ENCODE data around the gene BTF3L4. TPM values are rescaled to one million over a fixed set of nuclear protein-coding genes. Genes with fewer than 3 reads are reported as not detected.

BTF3L4 gene
- total RNA-seq, 2 experiments from 2014 or later = 29.4 to 34.1 TPM

GRCh38 chr1:52034050-52034384 is 22.1 kb upstream of the BTF3L4 start:
- H3K27ac Mint-ChIP-seq = peak overlapping the region; percentile 97
- H3K9me3 Mint-ChIP-seq = no peaks in the 10 kb centered on the region
- Histone ChIP-seq H3K36me3 (ENCODE audit: insufficient read depth, low read length) (peaks cover 18% of the 10 kb centered on the region), H3K27ac (ENCODE audit: low read depth in 1 of 2, low read length in 2 of 2) (peak overlapping the region; percentile 81 to 91), H3K27me3 (ENCODE audit: control insufficient read depth in 1 of 2, insufficient read depth in 2 of 2, low read length in 2 of 2) (no peaks in the 10 kb centered on the region), H3K9me3 (ENCODE audit: control insufficient read depth in 1 of 2, insufficient read depth in 1 of 2, low read length in 2 of 2) (no peaks in the 10 kb centered on the region), H3K4me3 (ENCODE audit: low read length) (peak overlapping the region; percentile 85), H3K4me1 (ENCODE audit: insufficient read depth, low read length) (peaks cover 23% of the 10 kb centered on the region)
- DNase-seq = no peak
- POLR2A ChIA-PET = interaction anchor here (0.7 to 3.3 kb wide), 11 partner anchors 8 to 692 kb away, joined by 3 to 63 read pairs (median 5); partner anchors contain the start of genes BTF3L4, CC2D1B, EPS15 and TXNDC12
- H3K36me3 Mint-ChIP-seq (ENCODE audit: low read depth) = peaks cover 49% of the 10 kb centered on the region
- CTCF ChIA-PET = interaction anchor here (0.8 to 1.1 kb wide), 3 partner anchors 9 to 370 kb away, joined by 3 to 5 read pairs (median 3); partner anchors contain the start of genes BTF3L4, ORC1, PRPF38A and TXNDC12
- H3K27me3 Mint-ChIP-seq = no peaks in the 10 kb centered on the region
- intact Hi-C loops (cut with DNase I, micrococcal nuclease) = loop anchor here in 1 of 2 experiments (10.0 kb wide), 1 partner anchor 1069 kb away; the partner anchor contains the start of gene FAF1
- TF ChIP-seq, protein P1, sequence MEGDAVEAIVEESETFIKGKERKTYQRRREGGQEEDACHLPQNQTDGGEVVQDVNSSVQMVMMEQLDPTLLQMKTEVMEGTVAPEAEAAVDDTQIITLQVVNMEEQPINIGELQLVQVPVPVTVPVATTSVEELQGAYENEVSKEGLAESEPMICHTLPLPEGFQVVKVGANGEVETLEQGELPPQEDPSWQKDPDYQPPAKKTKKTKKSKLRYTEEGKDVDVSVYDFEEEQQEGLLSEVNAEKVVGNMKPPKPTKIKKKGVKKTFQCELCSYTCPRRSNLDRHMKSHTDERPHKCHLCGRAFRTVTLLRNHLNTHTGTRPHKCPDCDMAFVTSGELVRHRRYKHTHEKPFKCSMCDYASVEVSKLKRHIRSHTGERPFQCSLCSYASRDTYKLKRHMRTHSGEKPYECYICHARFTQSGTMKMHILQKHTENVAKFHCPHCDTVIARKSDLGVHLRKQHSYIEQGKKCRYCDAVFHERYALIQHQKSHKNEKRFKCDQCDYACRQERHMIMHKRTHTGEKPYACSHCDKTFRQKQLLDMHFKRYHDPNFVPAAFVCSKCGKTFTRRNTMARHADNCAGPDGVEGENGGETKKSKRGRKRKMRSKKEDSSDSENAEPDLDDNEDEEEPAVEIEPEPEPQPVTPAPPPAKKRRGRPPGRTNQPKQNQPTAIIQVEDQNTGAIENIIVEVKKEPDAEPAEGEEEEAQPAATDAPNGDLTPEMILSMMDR (IDR thresholded peaks at IDR 0.05) = no peak
- ATAC-seq (ENCODE audit: poor library complexity) = no peak
- peak overlapping the region; percentile 91 for H3K4me3 Mint-ChIP-seq
- peaks cover 40% of the 10 kb centered on the region for H3K4me1 Mint-ChIP-seq (ENCODE audit: low read depth)

- ChIA-PET POLR2A (interaction anchor here (0.6 kb wide), 1 partner anchor 18 kb away, joined by 3 read pairs; no protein-coding TSS in a partner anchor), CTCF (no interaction called here)
- Histone ChIP-seq H3K36me3 (ENCODE audit: insufficient read depth, low read length) (peaks cover 30% of the 10 kb centered on the region), H3K9me3 (ENCODE audit: control insufficient read depth in 1 of 2, insufficient read depth in 1 of 2, low read length in 2 of 2) (no peaks in the 10 kb centered on the region), H3K4me3 (ENCODE audit: low read length) (no peak overlapping the region), H3K27ac (ENCODE audit: low read depth in 1 of 2, low read length in 2 of 2) (no peak overlapping the region), H3K4me1 (ENCODE audit: insufficient read depth, low read length) (peaks cover 12% of the 10 kb centered on the region), H3K27me3 (ENCODE audit: control insufficient read depth in 1 of 2, insufficient read depth in 2 of 2, low read length in 2 of 2) (no peaks in the 10 kb centered on the region)
- Mint-ChIP-seq H3K4me3 (no peak overlapping the region), H3K27ac (no peak overlapping the region), H3K9me3 (no peaks in the 10 kb centered on the region), H3K36me3 (ENCODE audit: low read depth) (peaks cover 57% of the 10 kb centered on the region), H3K27me3 (no peaks in the 10 kb centered on the region), H3K4me1 (ENCODE audit: low read depth) (peaks cover 17% of the 10 kb centered on the region)
- DNase-seq = no peak
- TF ChIP-seq, protein P1 (IDR thresholded peaks at IDR 0.05) = no peak
- intact Hi-C loops (cut with DNase I, micrococcal nuclease) = loop anchor here in 1 of 2 experiments (10.0 kb wide), 1 partner anchor 1073 kb away; the partner anchor contains the start of gene FAF1
- no peak for ATAC-seq (ENCODE audit: poor library complexity)
Measured at GRCh38 chr1:52037402-52037814, 18.7 kb upstream of the BTF3L4 start.

DNA sequence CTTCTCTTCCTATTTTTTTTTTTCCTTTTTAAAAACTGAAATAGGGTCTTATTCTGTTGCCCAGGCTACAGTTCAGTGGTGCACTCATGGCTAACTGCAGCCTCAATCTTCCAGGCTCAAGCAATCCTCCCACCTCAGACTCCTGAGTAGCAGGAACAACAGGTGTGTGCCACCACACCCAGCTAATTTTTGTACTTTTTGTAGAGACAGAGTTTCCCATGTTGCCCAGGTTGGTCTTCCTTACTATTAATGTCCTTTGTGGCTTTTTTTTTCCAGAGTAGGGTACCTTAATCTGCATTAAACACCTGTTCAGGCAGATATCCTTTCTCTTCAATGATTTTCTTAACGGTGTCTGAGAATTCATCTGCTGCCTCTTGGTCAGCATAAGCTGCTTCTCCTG is 18.2 kb upstream of the BTF3L4 start:
- H3K27ac ChIP-seq (ENCODE audit: low read depth in 1 of 2, low read length in 2 of 2) = no peak overlapping the region
- H3K36me3 ChIP-seq (ENCODE audit: insufficient read depth, low read length) = peaks cover 30% of the 10 kb centered on the region
- no peak overlapping the region for H3K4me3 Mint-ChIP-seq
- H3K27me3 ChIP-seq (ENCODE audit: control insufficient read depth in 1 of 2, insufficient read depth in 2 of 2, low read length in 2 of 2) = no peaks in the 10 kb centered on the region
- intact Hi-C loops (cut with DNase I, micrococcal nuclease) = loop anchor here in 1 of 2 experiments (10.0 kb wide), 1 partner anchor 1073 kb away; the partner anchor contains the start of gene FAF1
- ChIA-PET CTCF (no interaction called here), POLR2A (no interaction called here)
- peaks cover 7% of the 10 kb centered on the region for H3K4me1 ChIP-seq (ENCODE audit: insufficient read depth, low read length)
- H3K9me3 Mint-ChIP-seq = no peaks in the 10 kb centered on the region
- no peaks in the 10 kb centered on the region for H3K9me3 ChIP-seq (ENCODE audit: control insufficient read depth in 1 of 2, insufficient read depth in 1 of 2, low read length in 2 of 2)
- peaks cover 13% of the 10 kb centered on the region for H3K4me1 Mint-ChIP-seq (ENCODE audit: low read depth)
- TF ChIP-seq, protein P1 (IDR thresholded peaks at IDR 0.05) = no peak
- H3K27me3 Mint-ChIP-seq = no peaks in the 10 kb centered on the region
- no peak for ATAC-seq (ENCODE audit: poor library complexity)
- no peak for DNase-seq
- H3K36me3 Mint-ChIP-seq (ENCODE audit: low read depth) = peaks cover 58% of the 10 kb centered on the region
- H3K4me3 ChIP-seq (ENCODE audit: low read length) = no peak overlapping the region
- no peak overlapping the region for H3K27ac Mint-ChIP-seq
